ENCODE measurements around the gene GCSAM.

The GCSAM gene

GRCh38 chr3:112143689-112144088 is 10.6 kb upstream of the GCSAM start:
- no peak overlapping the region for H3K4me3 ChIP-seq (ENCODE audit: low read depth, low read length)
- TF ChIP-seq CTCF (IDR thresholded peaks at IDR 0.05; ENCODE audit: low read depth, low read length, missing control alignments), result no peak
- no peak for DNase-seq (ENCODE audit: low read depth)

GRCh38 chr3:112143251-112143650 is 10.2 kb upstream of the GCSAM start:
- DNase-seq (ENCODE audit: low read depth), result no peak
- H3K4me3 ChIP-seq (ENCODE audit: low read depth, low read length), result no peak overlapping the region
- TF ChIP-seq CTCF (IDR thresholded peaks at IDR 0.05; ENCODE audit: low read depth, low read length, missing control alignments), result no peak

DNA sequence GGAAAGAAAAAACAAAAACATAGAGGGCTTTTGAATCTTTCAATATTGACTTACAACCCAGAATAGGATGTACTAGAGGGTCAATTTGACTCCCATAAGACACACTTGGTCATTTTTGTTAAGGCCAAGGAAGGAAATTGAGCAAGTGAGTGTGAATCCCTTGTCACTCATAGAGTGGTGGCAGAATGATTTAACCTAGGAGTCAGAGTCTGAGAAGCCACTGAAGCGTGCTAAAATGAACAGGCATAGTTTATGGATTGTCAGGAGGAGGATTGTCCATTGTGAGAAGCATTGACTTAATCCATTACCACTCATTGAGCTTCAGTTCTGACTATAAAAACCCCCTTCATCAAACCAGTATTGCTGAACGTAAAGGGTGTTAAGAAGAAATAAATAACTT is 8.2 kb upstream of the GCSAM start:
- DNase-seq (ENCODE audit: low read depth), result no peak
- no peak for TF ChIP-seq CTCF (IDR thresholded peaks at IDR 0.05; ENCODE audit: low read depth, low read length, missing control alignments)

DNA sequence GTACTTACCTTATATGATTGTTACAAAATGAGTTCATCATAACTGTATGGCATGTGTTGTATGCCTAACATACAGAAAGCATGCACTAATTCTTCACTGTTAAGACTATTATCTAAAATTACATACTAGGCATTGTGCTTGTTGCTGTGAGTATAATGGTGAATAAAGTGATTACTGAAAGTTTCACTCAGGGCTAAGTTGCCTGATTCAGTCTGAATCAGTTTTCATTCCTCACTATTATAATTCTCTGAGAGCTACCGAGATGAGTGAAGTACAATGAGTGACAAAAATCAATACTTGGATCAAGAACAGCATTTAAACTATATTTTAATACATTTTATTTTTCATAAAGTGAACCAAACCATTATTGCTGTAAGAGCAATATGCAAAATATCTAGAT is 7.5 kb upstream of the GCSAM start:
- TF ChIP-seq CTCF (IDR thresholded peaks at IDR 0.05; ENCODE audit: low read depth, low read length, missing control alignments), result no peak
- H3K4me3 ChIP-seq (ENCODE audit: low read depth, low read length), result no peak overlapping the region
- DNase-seq (ENCODE audit: low read depth), result no peak

More for the DNA sequence above, 8.2 kb upstream of the GCSAM start:
- H3K4me3 ChIP-seq (ENCODE audit: low read depth, low read length), result no peak overlapping the region

- no peak for TF ChIP-seq CTCF (IDR thresholded peaks at IDR 0.05; ENCODE audit: low read depth, low read length, missing control alignments)
- no peak overlapping the region for H3K4me3 ChIP-seq (ENCODE audit: low read depth, low read length)
- no peak for DNase-seq (ENCODE audit: low read depth)
Measured at GRCh38 chr3:112138219-112138969, 5.3 kb upstream of the GCSAM start.

- DNase-seq (ENCODE audit: low read depth), result no peak
- TF ChIP-seq CTCF (IDR thresholded peaks at IDR 0.05; ENCODE audit: low read depth, low read length, missing control alignments), result no peak
- H3K4me3 ChIP-seq (ENCODE audit: low read depth, low read length), result no peak overlapping the region
Measured at GRCh38 chr3:112137781-112138180, 4.7 kb upstream of the GCSAM start.

All from GM12864 (cell line).